ENCODE results near the gene C5orf52.

C5orf52 gene

DNA sequence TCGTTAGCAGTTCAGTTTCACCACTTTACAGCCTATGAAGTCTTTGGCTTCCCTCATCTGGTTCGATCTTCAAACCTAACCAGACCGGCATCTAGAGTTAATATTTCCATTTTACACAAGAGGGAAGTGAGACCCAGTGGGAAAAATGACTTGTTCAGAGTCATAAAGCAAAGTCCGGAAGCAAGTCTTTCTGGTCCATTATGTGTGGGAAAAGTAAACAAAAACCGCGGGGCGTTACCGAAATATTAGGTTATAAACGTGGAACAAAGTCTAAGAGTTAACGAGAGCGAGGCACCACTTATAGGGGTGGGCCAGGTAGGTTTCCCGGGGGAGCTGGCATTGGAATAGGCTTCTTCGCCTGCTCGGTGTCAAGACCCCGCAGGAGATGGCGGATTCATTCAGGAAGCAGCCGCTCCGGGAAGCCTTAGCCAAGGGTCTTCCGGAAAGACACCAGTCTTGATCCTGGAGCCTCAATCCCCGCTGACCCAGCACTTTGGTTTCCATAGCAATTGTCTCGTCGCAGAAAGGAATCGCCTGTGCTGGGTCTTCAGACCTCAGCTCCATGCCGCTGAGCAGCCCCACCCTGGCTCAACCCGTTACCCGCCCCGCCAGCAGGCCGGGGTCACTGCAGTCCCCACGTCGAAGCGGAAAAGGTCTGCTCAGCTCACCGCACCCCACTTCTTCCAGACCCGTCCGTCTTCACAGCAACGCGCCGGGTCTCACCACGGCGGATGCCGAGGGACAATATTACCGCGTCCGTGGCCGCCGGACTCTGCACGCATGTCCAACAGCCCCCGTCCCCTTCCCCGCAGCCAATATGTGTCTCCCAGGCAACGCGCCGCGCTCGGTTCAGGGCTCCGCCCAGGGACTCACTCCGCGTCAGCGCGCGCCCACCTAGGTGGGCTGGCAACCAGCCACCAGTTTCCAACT lies at the start of gene C5orf52:
TSS of gene C5orf52 (plus strand) at position 872 of the 930 bp plus-strand sequence. CDS start 82 bp downstream, outside the sequence.
- TF ChIP-seq CTCF (IDR thresholded peaks at IDR 0.05; ENCODE audit: borderline replicate concordance, control extremely low read depth, extremely low read depth, insufficient read depth, missing control alignments): no peak
- in situ Hi-C loops (cut with MboI; ENCODE audit: low sequenced_read_pairs, unreplicated experiment): no loop called here
- peak; percentile 70 for DNase-seq (ENCODE audit: low spot score)

DNA sequence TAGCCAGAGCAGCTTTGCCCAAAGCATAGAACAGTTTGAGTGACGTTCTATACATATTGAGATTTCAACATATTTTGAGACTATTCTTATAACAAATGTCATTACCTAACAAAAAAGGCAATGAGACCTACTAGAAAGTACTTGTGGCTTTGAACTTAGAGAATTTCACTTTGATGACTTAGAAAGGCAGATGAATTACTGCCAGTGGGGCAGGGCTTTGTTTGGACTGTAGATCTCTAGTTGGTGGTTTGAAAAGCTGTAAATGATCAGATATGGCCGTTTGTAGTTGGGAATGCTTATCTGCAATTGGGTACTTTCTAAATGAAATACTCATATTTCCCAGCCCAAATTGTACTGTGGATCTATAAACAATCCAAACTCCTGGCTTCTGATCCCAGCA lies 47.2 kb upstream of the C5orf52 start:
- in situ Hi-C loops (cut with MboI; ENCODE audit: low sequenced_read_pairs, unreplicated experiment): no loop called here

DNA sequence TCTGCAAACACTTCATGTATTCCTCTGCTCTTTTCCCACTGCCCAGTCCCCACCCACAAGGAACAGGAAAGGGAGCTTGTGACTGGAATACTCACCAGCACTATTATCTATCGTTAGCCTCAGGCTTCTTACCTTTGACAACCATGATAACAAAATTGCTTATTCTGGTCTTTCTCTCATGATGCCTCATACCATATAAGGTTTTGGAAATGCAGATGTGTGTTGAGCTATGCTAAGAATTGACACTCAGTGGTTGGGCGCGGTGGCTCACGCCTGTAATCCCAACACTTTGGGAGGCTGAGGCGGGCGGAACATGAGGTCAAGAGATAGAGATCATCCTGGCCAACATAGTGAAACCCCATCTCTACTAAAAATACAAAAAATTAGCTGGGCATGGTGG lies 44.5 kb upstream of the C5orf52 start:
- in situ Hi-C loops (cut with MboI; ENCODE audit: low sequenced_read_pairs, unreplicated experiment): no loop called here
- no peak for DNase-seq (ENCODE audit: low spot score)
- no peak for TF ChIP-seq CTCF (IDR thresholded peaks at IDR 0.05; ENCODE audit: borderline replicate concordance, control extremely low read depth, extremely low read depth, insufficient read depth, missing control alignments)

More for the DNA sequence above, 47.2 kb upstream of the C5orf52 start:
- TF ChIP-seq CTCF (IDR thresholded peaks at IDR 0.05; ENCODE audit: borderline replicate concordance, control extremely low read depth, extremely low read depth, insufficient read depth, missing control alignments): no peak
- no peak for DNase-seq (ENCODE audit: low spot score)

- TF ChIP-seq CTCF (IDR thresholded peaks at IDR 0.05; ENCODE audit: borderline replicate concordance, control extremely low read depth, extremely low read depth, insufficient read depth, missing control alignments): no peak
- in situ Hi-C loops (cut with MboI; ENCODE audit: low sequenced_read_pairs, unreplicated experiment): no loop called here
- no peak for DNase-seq (ENCODE audit: low spot score)
Observed at GRCh38 chr5:157630341-157630740, 41.0 kb upstream of the C5orf52 start.

DNA sequence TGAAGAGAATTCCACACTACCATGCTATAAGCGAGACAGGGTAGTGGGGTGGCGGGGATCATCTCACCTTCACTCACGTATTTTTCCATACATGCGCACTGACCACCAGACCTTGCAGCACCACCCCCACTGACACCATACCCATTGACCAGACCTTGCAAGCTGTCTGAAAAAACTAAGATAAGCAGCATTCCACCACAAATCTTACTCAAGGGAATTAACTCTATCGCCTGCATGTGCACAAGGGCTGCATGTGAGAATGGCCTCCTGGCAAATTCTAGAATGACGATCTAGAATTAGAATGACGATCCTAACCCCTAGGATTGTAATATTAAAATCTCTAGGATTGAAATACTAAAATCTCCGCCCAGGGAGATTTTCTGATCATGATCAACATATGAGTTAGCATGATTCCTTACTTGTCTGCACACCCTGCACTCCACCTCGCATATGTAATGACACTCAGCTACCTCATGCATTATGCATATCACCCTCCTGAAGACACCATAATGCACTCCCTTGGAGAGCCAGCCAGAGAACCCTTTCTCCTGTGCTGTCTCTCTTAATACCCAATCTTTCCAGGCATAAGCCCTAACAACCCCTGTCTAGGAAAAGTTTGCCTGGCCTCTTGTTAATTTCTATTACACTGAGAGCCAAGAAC lies 30.8 kb upstream of the C5orf52 start:
- no peak for DNase-seq (ENCODE audit: low spot score)
- TF ChIP-seq CTCF (IDR thresholded peaks at IDR 0.05; ENCODE audit: borderline replicate concordance, control extremely low read depth, extremely low read depth, insufficient read depth, missing control alignments): no peak
- in situ Hi-C loops (cut with MboI; ENCODE audit: low sequenced_read_pairs, unreplicated experiment): no loop called here

DNA sequence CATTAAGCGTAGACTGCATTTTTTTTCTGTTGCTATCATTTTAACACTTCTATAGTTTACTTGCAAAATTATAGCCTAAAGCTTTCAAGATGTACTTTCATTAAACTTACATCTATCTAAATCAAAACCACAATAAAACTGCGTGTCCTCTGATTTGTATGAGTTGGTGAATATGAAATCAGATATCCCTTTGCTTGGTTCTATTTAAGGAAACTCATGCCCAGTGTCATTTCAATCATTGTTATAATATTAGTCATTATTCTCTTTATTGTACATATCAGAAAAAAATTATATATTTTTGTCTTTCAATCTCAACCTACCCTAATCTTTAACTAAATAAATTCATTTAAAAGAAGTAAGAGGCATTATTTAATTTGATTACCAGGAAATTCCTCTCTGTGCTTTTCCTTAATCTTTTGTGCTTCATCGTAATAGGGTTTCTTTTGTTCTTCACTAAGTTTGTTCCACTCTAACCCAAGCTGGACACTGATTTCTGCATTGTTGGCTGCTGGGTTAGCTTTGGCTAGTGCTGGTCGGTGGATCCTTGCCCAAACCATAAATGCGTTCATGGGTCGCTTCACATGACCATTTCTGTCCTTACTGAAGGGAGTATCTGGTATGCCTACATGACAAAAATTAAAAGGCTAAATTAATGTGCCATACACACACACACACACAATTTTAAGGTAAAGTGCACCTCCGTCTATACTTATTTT lies 22.9 kb upstream of the C5orf52 start:
- no peak for DNase-seq (ENCODE audit: low spot score)
- in situ Hi-C loops (cut with MboI; ENCODE audit: low sequenced_read_pairs, unreplicated experiment): no loop called here
- TF ChIP-seq CTCF (IDR thresholded peaks at IDR 0.05; ENCODE audit: borderline replicate concordance, control extremely low read depth, extremely low read depth, insufficient read depth, missing control alignments): no peak

All from GM13976 (cell line).